GM18508 (cell line): ENCODE results near the gene TASOR.
A peak's percentile ranks its signal among the peaks of the same experiment; 100 is the strongest.

Source experiments
- ATAC-seq: cut with Tn5 transposase; IDR thresholded peaks from one replicate; pipeline ENCODE4 v1.9.1; 2021; ENCODE audit warnings: moderate number of reproducible peaks; ENCODE audit not compliant: insufficient read depth, unreplicated experiment

TASOR gene

DNA sequence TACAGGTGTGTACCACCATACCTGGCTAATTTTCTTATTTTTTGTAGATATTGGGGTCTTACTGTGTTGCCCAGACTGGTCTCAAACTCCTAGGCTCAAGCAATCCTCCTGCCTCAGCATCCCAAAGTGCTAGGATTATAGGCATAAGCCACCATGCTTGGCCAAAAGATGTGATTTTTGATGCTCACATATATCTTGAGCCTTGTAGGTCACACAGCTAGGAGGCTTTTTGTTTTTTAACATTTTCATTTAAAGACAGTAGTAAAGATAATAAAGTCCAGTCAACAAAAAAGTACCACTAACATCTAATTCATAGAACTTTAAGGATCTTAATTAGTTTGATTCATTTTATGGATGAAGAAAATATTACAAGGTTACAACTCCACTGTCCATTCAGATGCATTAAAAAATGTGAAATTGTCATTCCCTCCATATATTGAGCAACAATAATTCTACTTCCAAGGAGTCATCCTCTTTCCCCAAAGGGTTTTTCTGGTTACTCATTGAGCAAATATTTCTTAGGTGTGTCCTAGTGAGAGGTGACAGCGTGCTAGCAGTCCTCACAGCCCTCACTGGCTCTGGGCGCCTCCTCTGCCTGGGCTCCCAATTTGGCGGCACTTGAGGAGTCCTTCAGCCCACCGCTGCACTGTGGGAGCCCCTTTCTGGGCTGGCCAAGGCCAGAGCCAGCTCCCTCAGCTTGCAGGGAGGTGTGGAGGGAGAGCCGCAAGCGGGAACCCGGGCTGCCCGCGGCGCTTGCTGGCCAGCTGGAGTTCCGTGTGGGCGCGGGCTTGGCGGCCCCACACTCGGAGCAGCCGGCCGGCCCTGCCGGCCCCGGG, 8.3 kb upstream of the TASOR start:
- ATAC-seq: no peak

DNA sequence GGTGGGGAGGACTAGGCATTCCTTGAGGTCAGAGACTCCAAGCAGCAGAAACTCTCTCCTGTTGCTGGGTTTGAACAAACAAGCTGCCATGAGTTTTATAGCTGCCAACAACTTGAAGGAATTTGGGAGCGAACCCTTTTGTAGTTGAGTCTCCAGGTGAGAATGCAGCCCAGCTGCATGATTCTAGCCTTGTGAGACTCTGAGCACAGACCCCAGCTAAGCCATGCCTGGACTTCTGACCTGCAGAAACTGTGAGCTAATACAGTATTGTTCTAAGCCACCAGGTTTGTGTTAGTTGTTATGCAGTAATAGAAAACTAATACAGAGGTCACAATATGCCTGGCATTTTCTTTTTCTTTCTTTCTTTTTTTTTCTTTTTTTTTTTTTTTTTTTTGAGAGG, 6.2 kb upstream of the TASOR start:
- no peak for ATAC-seq

DNA sequence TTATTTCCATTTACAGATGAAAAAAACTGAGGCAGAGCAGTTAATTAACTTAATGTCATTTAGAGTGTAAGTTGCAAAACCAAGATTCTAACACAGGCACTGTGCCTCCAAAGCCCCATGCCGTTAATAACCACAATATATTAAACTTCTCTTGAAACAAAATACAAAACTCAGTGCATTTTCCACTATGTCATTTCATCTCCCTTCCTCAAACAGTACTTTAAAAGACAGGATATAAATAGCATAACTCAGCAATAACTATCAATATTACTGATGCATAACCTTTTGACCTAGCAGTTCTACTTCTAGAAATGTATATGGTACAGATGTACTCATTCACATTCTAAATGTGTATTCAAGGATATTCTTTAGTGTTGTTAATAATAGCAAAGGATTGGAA, 5.1 kb upstream of the TASOR start:
- ATAC-seq: no peak

DNA sequence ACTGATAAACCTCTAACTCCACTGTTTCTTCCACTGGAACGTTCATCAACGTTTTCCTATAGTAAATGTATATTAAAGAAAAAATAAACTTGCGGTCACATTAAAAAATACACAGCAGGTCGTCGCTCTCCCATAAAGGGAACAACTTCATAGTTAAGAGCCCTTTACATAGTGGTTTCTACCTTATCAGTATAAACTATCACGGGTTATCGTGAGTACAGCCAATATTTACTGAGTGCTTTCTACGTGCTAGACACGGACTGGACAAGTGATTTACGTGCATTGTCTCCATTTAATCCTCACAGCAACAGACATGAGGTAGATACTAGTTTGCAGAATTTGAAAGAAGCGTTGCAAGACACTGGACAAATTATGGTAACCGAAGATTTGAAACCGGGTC, 964 bp upstream of the TASOR start:
- ATAC-seq: no peak

DNA sequence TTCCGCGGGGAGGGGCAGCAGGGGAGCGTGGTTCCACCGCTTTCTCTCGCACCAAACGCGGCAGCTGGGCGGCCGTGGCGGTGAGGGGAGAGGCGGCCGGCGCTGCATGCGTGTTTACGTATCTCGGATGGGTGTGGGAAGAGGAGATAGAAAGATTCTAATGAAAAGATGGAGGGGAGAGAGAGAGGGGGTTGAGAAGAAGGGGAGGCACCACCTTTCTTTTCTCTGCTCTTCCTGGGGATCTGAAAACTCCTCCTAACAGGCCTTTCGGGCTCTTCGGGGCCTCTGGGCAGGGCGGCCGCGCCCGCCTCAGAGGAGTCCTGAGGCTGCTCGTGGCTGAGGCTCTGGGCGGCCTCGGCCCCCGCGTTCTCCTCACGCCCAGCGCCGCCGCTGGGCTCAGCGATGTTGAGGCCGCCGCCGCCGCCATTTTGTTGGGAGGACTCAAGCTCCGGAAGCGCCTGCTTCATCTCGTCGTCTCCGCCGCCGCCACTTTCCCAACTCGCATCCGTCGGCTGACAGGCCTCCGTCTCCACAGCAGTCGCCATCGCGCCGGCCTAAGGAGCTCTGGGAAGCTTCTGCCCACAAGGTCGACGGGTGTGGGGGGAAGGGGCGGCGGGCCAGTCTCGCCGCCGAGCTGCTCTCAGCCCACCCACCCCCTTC, 473 bp downstream of the TASOR start:
- no peak for ATAC-seq

DNA sequence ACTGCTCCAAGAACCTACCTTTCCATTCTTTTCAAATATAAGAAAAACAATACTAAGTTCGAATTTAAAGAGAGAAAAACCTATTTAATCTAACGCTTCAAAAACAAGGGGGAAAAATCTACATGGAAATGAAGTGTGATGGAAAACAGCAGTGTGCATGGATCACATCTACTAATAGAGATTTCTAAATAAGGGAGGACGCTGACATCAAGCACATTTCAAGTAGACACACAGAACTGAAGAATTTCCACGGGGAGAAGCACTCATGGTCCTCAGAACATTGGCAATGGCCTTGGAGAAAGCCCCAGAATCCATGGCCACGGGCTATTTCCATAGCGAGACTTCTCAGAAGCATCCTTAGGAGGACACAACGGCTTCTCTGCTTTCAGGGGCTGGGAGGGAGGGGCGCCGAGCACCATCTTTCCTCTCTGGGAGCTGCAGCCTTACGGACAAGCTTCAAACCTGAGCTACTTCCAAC, 1.0 kb downstream of the TASOR start:
- no peak for ATAC-seq

DNA sequence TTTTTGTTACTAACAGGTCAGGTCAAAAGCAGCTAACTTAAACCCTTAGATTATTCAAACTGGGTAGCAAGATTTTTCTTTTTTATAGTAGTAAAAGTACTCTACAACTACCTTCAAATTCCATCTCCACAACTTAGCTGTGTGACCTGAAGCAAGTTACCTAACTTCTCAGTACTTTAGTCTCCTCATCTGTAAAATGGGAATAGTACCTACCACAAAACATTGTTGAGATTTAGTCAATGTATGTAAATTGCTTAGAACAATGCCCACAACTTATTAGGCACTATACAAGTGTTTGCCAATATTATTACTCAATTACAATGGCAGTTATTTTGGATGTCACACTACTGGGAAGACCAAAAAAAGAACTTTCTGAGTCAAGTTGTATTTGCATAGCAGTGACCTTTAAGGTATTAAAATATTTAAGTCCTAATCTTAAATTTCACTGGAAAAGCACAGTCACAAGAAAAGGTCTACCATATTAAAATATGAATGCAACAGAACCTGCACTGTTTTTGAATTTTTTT, 2.9 kb downstream of the TASOR start:
- no peak for ATAC-seq

DNA sequence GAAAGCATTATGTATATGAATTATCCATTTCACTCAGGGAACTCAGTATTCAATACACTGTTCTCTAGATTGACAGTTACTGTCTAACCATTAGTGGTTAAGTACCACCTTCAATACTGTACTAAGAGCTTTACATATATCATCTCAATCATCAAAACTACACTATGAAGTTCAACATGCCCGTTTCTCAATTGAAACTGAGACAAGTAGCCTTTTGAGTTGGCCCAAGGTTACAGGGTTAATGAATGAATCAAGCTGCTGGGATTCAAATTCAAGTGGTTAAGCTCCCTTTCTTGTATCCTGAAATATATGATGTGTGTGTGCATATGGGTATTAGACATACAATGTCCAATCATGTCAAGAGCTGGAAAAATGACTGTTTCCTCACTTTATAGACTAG, 5.8 kb downstream of the TASOR start:
- peak; percentile 56 for ATAC-seq

DNA sequence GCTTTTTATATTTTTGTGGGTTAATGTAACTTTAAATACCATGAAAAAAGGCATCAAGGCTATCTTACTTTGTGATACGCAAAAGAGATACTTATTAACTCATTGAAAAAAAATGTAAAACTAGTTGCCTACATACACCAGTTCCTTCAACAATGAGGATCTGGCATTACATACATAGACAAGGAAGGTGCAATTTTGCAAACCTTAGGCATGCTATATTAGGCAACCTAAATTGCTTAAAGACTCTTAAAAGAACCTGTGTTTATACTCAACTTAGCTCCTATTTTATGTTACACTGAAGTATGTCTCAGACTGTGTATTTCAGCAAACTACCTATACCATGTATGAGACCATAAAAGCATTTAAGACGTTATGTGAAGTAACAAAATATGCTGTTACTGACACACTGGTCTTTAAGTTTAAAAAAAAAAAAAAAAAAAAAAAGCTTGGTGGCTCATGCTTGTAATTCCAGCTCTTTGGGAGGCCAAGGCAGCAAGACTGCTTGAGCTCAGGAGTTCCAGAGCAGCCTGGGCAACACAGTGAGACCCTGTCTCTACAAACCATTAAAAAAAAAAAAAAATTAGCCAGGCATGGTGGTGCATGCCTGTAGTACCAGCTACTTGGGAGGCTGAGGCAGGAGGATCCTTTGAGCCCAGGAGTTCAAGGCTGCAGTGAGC, 9.1 kb downstream of the TASOR start:
- ATAC-seq: no peak

DNA sequence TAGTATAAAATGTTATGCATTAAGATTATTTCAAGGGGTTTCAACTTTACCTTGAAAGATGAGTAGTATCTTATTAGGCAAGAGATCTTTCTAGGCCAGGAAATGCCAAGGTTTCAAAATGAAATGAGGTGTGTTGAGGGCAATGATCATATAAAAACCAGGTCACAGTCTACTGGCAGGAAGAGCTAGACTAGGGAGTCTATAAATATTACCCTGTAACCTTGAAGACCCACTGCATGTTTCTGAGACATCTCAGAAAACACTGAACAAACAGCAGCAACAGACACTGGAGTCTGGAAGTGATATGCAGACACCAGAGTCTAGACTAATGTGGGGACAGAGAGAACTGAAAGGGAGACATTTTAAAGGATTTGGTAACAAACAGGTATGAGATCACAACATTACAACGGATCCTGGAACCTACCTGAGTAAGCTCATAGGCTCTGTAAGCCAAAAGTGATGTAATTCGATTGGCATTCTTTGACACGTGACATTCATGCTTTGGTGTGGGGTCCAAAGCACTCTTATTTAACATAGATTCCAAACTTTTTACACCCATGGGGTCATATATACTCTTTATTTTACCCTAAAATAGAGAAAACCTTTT, 15.0 kb downstream of the TASOR start:
- no peak for ATAC-seq

DNA sequence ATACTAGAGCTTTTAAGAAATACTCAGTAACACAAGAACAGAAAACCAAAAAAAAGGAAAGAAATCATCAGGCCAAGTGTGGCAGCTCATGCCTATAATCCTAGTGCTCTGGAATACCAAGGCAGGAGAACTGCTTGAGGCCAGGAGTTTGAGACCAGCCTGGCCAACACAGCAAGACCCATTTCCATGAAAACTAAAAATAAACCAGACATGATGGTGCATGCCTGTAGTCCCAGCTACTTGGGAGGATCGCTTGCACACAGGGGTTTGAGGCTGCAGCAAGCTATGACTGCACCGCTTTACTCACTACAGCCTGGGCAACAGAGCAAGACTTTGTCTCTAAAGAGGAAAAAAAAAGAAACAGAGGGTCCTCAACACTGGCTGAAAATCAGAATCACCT, 18.2 kb downstream of the TASOR start:
- ATAC-seq: no peak

DNA sequence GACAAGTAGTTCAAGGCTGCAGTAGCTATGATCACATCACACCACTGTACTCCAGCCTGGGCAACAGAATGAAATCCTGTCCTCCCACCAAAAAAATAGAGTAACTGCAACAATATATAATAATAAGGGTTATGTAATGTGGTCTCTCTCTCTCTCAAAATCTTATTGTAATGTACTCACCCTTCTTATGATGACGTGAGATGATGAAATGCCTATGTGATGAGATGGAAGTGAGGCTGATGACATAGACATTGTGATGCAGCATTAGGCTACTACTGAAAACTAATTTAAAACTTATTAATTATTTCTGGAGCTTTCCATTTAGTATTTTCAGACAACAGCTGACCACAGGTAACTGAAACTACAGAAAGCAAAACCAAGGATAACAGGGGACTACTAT, 27.4 kb downstream of the TASOR start:
- no peak for ATAC-seq

DNA sequence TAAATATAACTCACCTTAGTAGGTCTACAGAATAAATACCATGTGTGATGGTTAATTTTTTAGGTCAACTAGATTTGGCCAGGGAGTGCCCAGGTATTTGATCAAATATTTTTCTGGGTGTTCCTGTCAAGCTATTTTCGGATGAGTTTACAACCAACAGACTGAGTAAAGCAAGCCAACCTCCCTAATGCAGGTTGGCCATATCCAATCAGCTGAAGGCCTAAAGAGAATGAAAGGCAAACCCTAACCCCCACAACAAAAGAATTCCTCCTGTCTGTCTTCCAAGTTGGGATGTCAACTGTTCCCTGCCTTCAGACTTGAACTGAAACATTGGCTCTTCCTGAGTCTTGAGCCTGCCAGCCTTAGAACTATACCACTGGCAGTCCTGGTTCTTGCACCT, 28.6 kb downstream of the TASOR start:
- no peak for ATAC-seq

DNA sequence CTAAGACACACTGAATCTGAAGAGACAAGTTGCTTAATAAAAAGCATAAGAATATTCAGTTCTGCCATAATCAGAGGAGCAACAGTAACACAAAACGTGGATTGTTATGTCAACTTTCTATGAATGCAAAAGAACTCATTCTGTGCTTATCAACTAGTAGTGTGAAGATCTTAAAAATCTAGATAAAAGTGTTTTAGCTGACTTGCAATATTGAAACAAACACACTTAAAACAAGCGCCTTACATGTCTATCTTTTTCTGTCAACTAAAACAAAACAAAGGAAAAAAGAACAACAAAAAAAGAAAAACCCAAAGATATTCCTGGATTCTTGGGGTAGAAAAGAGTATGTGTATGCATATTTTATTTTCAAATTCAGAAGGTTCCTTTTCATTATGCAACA, 37.7 kb downstream of the TASOR start:
- ATAC-seq: no peak

DNA sequence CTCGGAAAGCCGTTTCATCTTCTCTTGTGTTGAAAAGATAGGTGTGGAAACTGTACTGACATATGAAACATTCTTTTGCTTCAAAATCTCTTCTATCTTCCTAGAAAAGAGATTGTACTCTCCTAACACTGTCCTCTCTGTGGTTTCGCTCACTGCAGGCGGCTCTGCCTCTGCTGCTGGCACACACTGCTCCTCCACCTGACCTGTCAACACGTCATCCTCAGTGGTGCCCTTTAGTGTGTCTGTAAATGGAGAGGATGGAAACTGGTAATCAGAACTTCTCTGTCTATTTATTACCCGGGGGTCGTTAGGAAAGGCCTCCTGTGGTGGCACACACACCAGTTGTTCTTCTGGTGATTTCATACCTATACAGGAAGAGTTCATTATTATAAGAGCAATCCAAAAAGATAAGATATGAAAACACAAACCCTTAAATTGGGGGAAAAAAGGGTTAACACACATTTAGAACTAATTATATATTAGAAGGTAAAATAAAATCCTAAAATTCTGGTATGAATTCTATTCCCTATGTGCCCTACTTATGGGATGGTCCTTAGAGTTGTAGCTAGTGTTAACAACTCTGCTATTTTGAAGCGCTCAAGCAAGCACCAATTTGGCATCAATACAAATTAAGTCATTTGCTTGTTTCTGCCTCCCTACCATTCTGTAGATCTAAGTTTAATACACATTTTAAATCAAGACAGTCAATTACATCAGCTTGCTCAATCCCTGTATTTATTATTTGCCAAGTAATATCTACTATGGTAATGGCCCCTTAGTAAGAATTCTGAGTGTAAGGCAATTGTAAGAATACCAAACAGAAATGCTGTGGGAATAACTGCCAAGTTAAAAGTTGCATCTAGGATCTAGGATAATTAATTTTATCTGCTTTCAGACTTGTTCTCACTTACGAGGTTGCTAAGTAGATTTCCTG, 49.2 kb downstream of the TASOR start:
- ATAC-seq: no peak
